Measurements from ENCODE around the gene FN1.

DNA sequence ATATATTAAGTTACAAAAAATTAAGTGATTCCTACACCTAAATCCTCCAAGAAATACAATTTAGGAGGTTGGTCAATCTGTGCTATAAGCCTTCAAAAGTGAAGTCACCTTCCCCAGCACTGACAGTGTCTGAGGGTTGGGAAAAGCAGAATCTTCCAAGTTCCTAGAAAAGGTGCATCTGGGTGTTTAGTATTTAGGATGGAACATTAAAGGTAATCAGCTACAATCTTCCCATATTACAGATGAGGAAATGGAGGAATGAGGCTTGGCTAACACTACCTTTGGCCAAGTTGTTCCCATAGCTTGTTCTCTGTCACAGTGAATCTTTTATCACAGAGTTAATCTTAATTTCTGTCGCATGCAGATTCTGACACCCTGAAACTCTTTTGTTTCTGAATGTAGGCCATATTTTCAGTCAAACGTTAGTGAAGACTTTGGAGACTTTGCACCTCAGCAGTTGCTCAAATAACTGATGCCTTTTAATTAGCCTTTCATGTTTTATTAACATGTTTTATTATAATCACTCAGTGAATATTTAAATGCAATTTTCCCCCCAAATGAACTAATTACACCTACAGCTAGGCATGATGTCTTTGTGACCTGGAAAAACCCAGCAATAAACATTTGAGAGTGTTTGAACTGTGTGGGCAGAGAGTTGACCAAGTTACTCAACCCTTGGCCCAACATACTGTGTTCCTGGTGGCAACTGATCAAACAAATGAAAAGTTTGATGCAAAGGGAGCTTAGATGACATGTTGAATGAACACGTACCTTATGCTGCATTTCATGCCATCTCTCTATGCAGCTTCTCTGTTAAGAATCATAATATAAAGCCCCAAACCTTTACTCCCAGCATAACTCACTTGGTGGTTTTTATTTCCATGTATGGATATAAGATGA is 17.6 kb downstream of the FN1 start:
- TF ChIP-seq GATA3 (IDR thresholded peaks at IDR 0.05; ENCODE audit: low read depth, low read length) (no peak), GATA2 (IDR thresholded peaks at IDR 0.05; ENCODE audit: low read depth, low read length) (no peak)

Measured in SH-SY5Y (cell line).